HEK293 (cell line): Measurements from ENCODE around the gene SOX6.

Experiments used
- CTCF ChIP-seq: fragments of 450-650 bp; formaldehyde crosslinking; IDR thresholded peaks from 2 replicates; pipeline ENCODE4 v1.5.1; 2016; ENCODE audit warnings: missing biosample characterization, missing genetic modification characterization
- HIC1 ChIP-seq: fragments of 450-650 bp; formaldehyde crosslinking; IDR thresholded peaks from 2 replicates; pipeline ENCODE4 v1.5.1; 2016; ENCODE audit warnings: missing biosample characterization, missing genetic modification characterization
- HOXA7 ChIP-seq: sonication (generic); formaldehyde crosslinking; IDR thresholded peaks from 2 replicates; pipeline ENCODE4 v1.8.1; 2022; ENCODE audit warnings: missing genetic modification reagents, borderline replicate concordance
- OSR2 ChIP-seq: fragments of 450-650 bp; formaldehyde crosslinking; IDR thresholded peaks from 2 replicates; pipeline ENCODE4 v1.5.1; 2016; ENCODE audit warnings: missing biosample characterization, missing genetic modification characterization
- ZBTB10 ChIP-seq: fragments of 450-650 bp; formaldehyde crosslinking; IDR thresholded peaks from 2 replicates; pipeline ENCODE4 v1.5.1; 2016; ENCODE audit warnings: missing biosample characterization, missing genetic modification characterization
- ZNF112 ChIP-seq: fragments of 450-650 bp; formaldehyde crosslinking; IDR thresholded peaks from 2 replicates; pipeline ENCODE4 v1.5.0; 2017; ENCODE audit warnings: missing biosample characterization, missing genetic modification characterization
- ZNF148 ChIP-seq: fragments of 450-650 bp; formaldehyde crosslinking; IDR thresholded peaks from 2 replicates; pipeline ENCODE4 v1.5.0; 2017; ENCODE audit warnings: missing biosample characterization, missing genetic modification characterization, borderline replicate concordance
- ZNF184 ChIP-seq: fragments of 450-650 bp; IDR thresholded peaks from 2 replicates; pipeline ENCODE4 v1.5.1; 2018; ENCODE audit warnings: missing biosample characterization, mild to moderate bottlenecking, missing genetic modification characterization
- ZNF24 ChIP-seq: fragments of 450-650 bp; formaldehyde crosslinking; IDR thresholded peaks from 2 replicates; pipeline ENCODE4 v1.5.1; 2016; ENCODE audit warnings: missing biosample characterization, missing genetic modification characterization
- ZNF311 ChIP-seq: fragments of 450-650 bp; formaldehyde crosslinking; IDR thresholded peaks from 2 replicates; pipeline ENCODE4 v1.5.1; 2017; ENCODE audit warnings: missing biosample characterization, missing genetic modification characterization, borderline replicate concordance
- ZNF404 ChIP-seq: fragments of 450-650 bp; formaldehyde crosslinking; IDR thresholded peaks from 2 replicates; pipeline ENCODE4 v1.5.1; 2017; ENCODE audit warnings: missing biosample characterization, missing genetic modification characterization
- ZSCAN5A ChIP-seq: fragments of 450-650 bp; formaldehyde crosslinking; IDR thresholded peaks from 2 replicates; pipeline ENCODE4 v1.5.1; 2016; ENCODE audit warnings: missing biosample characterization, missing genetic modification characterization

GRCh38 chr11:15958910-15959309 is 397.4 kb downstream of the SOX6 start:
- TF ChIP-seq ZNF24 (tag by site-specific recombination) (no peak), HOXA7 (CRISPR knock-in tag) (no peak), ZNF184 (tag by site-specific recombination) (no peak), CTCF (tag by site-specific recombination) (no peak), ZNF148 (tag by site-specific recombination) (no peak), ZNF112 (tag by site-specific recombination) (no peak), OSR2 (tag by site-specific recombination) (no peak), ZBTB10 (tag by site-specific recombination) (no peak), ZSCAN5A (tag by site-specific recombination) (no peak), ZNF311 (tag by site-specific recombination) (no peak), HIC1 (tag by site-specific recombination) (no peak), ZNF404 (tag by site-specific recombination) (no peak)
